ENCODE measurements around the gene PROM1. TPM values are rescaled to one million over a fixed set of nuclear protein-coding genes. Genes with fewer than 3 reads are reported as not detected.
A peak's percentile ranks its signal among the peaks of the same experiment; 100 is the strongest.

The PROM1 gene
- polyA plus RNA-seq, 1 donor, result 22.5 TPM

DNA sequence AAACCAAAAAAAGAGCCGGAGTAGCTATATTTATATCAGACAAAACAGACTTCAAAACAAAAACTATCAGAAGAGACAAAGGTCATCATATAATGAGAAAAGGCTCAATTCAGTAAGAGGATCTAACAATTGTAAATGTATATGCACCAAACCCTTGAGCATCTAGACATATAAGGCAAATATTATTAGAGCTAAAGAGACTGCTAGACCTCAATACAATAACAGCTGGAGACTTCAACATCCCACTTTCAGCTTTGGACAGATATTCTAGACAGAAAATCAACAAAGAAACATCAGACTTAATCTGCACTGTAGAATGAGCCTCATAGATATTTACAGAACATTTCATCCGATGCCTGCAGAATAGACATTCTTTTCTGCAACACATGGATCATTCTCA is 4.8 kb upstream of the PROM1 start:
- Histone ChIP-seq H3K27ac (ENCODE audit: low read length) (no peak overlapping the region), H3K36me3 (ENCODE audit: control insufficient read depth, insufficient read depth, low read length) (no peaks in the 10 kb centered on the region), H3K9me3 (ENCODE audit: control insufficient read depth, low read depth, low read length) (peaks cover 4% of the 10 kb centered on the region), H3K4me3 (ENCODE audit: low read length) (no peak overlapping the region), H3K27me3 (ENCODE audit: control insufficient read depth, insufficient read depth, low read length) (peaks cover 26% of the 10 kb centered on the region), H3K4me1 (ENCODE audit: control insufficient read depth, insufficient read depth, low read length) (no peaks in the 10 kb centered on the region)
- 94% methylated on average over 2 of the region's 2 CpGs for WGBS (ENCODE audit: insufficient coverage, low lambda C conversion rate)
- DNase-seq, result no peak

DNA sequence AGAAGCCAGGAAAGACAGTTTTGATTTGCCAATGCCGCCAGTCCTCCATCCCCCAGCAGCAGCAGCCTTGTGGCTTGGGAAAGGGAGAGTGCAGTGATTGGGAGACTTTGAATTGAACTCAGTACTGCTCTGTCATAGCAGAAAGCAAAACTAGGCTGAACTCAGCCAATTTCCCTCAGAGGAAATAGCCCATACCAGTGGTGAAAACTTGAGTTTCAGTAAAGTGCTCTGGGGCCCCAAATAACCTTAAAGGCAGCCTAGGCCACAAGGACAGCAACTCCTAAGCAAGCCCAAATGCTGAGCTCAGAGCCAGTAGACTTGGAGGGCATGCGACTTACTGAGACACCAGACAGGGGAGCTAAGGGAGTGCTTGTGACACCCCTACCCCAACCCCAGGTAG is 2.0 kb upstream of the PROM1 start:
- H3K27ac ChIP-seq (ENCODE audit: low read length), result no peak overlapping the region
- peaks cover 45% of the 10 kb centered on the region for H3K27me3 ChIP-seq (ENCODE audit: control insufficient read depth, insufficient read depth, low read length)
- H3K4me1 ChIP-seq (ENCODE audit: control insufficient read depth, insufficient read depth, low read length), result no peaks in the 10 kb centered on the region
- no peaks in the 10 kb centered on the region for H3K36me3 ChIP-seq (ENCODE audit: control insufficient read depth, insufficient read depth, low read length)
- peaks cover 5% of the 10 kb centered on the region for H3K9me3 ChIP-seq (ENCODE audit: control insufficient read depth, low read depth, low read length)
- no CpG with 5 or more reads among the region's 2 CpGs for WGBS (ENCODE audit: insufficient coverage, low lambda C conversion rate)
- H3K4me3 ChIP-seq (ENCODE audit: low read length), result no peak overlapping the region
- DNase-seq, result no peak

DNA sequence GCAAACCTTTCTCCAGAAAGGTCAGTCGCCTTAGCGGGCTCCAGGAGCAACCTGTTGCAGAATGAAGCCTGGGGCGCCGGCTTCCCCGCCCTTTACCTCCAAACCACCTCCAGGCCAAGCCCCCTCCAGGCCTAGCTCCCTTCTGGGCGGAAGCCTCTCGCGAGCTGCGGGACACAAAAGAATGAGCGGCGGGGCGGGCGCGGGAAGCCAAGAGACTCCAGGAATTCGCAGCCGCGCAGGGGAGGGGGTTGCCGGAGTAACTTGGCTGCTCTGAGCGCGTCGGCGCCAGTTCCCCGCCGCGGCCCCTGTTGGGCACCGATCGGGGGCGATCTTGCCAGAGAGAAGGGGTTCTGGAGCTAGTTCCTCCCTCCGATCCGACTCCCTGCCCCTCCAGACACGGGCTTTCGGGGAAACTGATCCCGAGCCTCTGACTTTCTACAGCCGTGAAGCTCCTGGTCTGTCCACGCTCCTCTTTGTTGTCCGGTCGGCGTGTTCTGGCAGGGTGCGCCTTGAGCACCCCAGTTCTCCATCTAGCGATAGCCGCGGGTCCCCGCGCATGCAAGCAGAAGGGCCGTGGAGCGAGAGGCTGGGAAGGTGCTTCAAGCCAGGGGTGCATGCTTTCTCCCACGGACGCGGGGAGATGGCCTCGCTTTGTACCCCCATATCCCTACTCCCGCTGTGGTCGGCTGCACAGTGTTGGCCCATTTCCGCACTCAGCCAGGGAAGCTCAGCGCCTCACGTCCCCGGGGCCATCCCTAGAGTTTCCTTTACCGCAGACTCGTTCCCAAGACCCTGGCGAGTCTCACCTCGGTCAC is 1.2 kb downstream of the PROM1 start:
- Histone ChIP-seq H3K36me3 (ENCODE audit: control insufficient read depth, insufficient read depth, low read length) (no peaks in the 10 kb centered on the region), H3K27me3 (ENCODE audit: control insufficient read depth, insufficient read depth, low read length) (peaks cover 49% of the 10 kb centered on the region), H3K27ac (ENCODE audit: low read length) (peak overlapping the region; percentile 21), H3K4me3 (ENCODE audit: low read length) (peak overlapping the region; percentile 55), H3K9me3 (ENCODE audit: control insufficient read depth, low read depth, low read length) (peaks cover 5% of the 10 kb centered on the region), H3K4me1 (ENCODE audit: control insufficient read depth, insufficient read depth, low read length) (no peaks in the 10 kb centered on the region)
- no CpG with 5 or more reads among the region's 60 CpGs for whole genome bisulfite sequencing (ENCODE audit: insufficient coverage, low lambda C conversion rate)
- DNase-seq, result peak in 1 of 2 donors; percentile 60

DNA sequence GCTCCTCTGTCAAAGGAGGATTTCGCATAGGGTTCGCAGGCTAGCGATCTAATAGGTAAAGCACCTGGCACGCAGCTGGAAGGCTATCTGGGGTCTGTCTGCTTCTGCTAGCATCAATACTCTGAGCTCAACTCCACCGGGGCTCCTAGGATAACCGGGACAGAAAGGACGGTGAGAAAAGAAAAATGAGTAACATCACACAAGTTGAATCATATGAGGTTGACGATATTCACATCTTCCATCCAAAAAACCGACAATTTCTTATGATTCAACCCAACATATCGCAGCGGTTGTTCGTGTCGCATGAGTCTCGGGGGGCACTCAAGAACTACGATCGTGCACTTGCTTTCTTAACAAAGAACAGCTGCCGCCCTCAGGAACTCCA is 1.8 kb downstream of the PROM1 start:
- WGBS (ENCODE audit: insufficient coverage, low lambda C conversion rate), result 17% methylated on average over 3 of the region's 17 CpGs
- peaks cover 5% of the 10 kb centered on the region for H3K9me3 ChIP-seq (ENCODE audit: control insufficient read depth, low read depth, low read length)
- H3K27ac ChIP-seq (ENCODE audit: low read length), result no peak overlapping the region
- H3K27me3 ChIP-seq (ENCODE audit: control insufficient read depth, insufficient read depth, low read length), result peaks cover 49% of the 10 kb centered on the region
- peak in 1 of 2 donors; percentile 19 for DNase-seq
- H3K36me3 ChIP-seq (ENCODE audit: control insufficient read depth, insufficient read depth, low read length), result no peaks in the 10 kb centered on the region
- H3K4me1 ChIP-seq (ENCODE audit: control insufficient read depth, insufficient read depth, low read length), result no peaks in the 10 kb centered on the region
- H3K4me3 ChIP-seq (ENCODE audit: low read length), result peak overlapping the region; percentile 55

DNA sequence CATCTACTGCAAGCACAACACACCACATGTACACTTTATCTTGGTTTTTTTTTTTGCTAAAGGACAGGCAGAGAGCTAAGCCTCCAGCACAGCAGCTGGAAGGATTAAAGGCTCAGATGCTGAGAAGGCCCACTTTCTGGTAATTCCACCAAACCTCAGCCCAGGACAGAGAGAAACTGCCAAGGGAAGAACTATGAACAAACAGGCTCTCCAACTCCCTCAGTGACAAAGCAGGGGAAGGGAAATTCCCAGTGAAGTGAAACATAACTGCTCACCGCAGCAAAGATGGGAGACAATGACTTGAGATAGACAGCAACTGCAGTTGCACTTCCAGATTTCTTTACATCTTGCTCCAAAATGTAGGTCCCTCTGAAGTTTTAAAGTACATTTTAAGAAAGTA is 4.8 kb downstream of the PROM1 start:
- no peaks in the 10 kb centered on the region for H3K4me1 ChIP-seq (ENCODE audit: control insufficient read depth, insufficient read depth, low read length)
- peaks cover 5% of the 10 kb centered on the region for H3K9me3 ChIP-seq (ENCODE audit: control insufficient read depth, low read depth, low read length)
- H3K27ac ChIP-seq (ENCODE audit: low read length), result no peak overlapping the region
- peaks cover 28% of the 10 kb centered on the region for H3K27me3 ChIP-seq (ENCODE audit: control insufficient read depth, insufficient read depth, low read length)
- peaks cover 5% of the 10 kb centered on the region for H3K36me3 ChIP-seq (ENCODE audit: control insufficient read depth, insufficient read depth, low read length)
- H3K4me3 ChIP-seq (ENCODE audit: low read length), result no peak overlapping the region
- no CpG with 5 or more reads among the region's 1 CpG for WGBS (ENCODE audit: insufficient coverage, low lambda C conversion rate)
- no peak for DNase-seq

DNA sequence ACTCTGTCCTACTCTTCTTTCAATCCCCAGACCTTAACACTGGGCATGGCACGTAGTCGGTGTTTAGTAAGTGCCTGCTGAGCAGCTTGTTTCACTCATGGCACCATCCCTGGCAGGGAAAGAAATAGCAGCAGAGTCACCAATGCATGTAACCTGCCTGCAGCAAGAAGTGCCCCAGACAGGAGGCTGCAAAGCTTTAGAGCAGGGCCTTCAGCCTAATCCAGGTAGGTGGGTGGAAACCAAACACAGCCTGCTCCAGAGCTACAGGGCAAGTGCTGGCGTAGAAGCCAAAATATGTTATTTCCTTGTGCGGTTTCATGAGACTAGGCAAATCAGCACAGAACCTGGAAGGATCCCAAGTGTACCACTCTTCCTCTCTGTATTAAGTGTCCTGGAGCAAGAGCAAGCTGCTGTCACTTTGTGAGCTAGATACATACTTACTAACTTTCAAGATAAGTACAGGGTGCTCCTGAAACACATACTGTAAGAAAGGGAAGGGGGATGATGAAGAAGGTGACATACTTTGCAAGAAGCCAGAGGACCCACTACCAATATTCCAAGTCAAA is 5.5 kb downstream of the PROM1 start:
- no CpG with 5 or more reads among the region's 4 CpGs for WGBS (ENCODE audit: insufficient coverage, low lambda C conversion rate)
- Histone ChIP-seq H3K36me3 (ENCODE audit: control insufficient read depth, insufficient read depth, low read length) (peaks cover 5% of the 10 kb centered on the region), H3K4me1 (ENCODE audit: control insufficient read depth, insufficient read depth, low read length) (no peaks in the 10 kb centered on the region), H3K27ac (ENCODE audit: low read length) (no peak overlapping the region), H3K27me3 (ENCODE audit: control insufficient read depth, insufficient read depth, low read length) (peaks cover 20% of the 10 kb centered on the region), H3K9me3 (ENCODE audit: control insufficient read depth, low read depth, low read length) (peaks cover under 1% of the 10 kb centered on the region), H3K4me3 (ENCODE audit: low read length) (no peak overlapping the region)
- DNase-seq, result no peak

DNA sequence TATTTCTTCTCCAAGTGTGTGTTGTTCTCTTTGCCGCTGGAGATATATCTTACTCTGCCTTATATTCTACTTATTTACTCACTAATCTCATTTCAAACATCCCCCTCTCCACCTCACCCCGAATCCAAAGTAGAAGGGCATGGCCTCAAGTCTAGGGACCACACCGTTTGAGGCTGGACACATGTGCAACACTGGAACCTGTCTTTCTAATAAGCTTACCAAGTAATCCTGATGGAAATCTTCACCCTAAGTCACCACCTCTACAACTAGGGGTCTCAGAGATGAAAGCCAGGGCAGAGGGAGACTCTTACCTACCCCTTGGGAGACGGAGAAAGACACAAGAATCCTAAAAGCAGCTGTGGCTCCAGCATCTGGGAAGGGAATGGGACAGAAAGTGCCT is 6.0 kb downstream of the PROM1 start:
- no peaks in the 10 kb centered on the region for H3K4me1 ChIP-seq (ENCODE audit: control insufficient read depth, insufficient read depth, low read length)
- no peak overlapping the region for H3K27ac ChIP-seq (ENCODE audit: low read length)
- no peaks in the 10 kb centered on the region for H3K9me3 ChIP-seq (ENCODE audit: control insufficient read depth, low read depth, low read length)
- peaks cover 5% of the 10 kb centered on the region for H3K36me3 ChIP-seq (ENCODE audit: control insufficient read depth, insufficient read depth, low read length)
- DNase-seq, result no peak
- 100% methylated on average over 1 of the region's 4 CpGs for WGBS (ENCODE audit: insufficient coverage, low lambda C conversion rate)
- peaks cover 15% of the 10 kb centered on the region for H3K27me3 ChIP-seq (ENCODE audit: control insufficient read depth, insufficient read depth, low read length)
- no peak overlapping the region for H3K4me3 ChIP-seq (ENCODE audit: low read length)

DNA sequence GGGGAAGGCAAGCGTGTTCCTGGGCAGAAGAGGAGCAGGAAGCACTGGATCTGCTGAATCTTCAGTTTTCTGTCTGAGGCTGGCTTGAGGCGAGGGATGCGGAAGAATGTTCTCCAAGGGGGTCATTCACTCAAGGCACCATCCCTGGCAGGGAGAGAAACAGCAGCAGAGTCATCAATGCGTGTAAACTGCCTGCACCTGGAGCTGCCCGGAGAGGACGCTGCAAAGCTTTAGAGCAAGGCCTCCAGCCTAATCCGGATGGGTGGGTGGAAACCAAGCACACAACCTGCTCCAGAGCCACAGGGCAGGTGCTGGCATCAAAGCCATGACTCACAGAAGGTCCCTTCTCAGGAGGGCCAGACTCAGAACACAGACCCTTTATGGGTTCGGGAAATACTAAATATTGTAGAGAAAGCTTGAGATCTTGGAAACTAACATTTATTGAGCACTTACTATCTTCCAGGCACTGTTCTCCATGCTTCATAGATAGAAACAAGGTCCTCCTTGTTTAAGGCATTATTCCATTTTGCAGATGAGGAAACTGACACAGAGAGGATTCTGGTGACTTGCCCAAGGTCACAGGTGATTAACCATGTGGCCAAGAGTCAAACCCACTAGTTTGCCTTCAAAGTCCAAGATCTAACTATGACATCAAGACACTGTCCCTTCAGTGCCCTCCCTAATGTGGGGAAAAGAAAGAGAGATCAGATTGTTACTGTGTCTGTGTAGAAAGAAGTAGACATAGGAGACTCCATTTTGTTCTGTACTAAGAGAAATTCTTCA is 7.7 kb downstream of the PROM1 start:
- no peaks in the 10 kb centered on the region for H3K4me1 ChIP-seq (ENCODE audit: control insufficient read depth, insufficient read depth, low read length)
- H3K4me3 ChIP-seq (ENCODE audit: low read length), result no peak overlapping the region
- WGBS (ENCODE audit: insufficient coverage, low lambda C conversion rate), result no CpG with 5 or more reads among the region's 8 CpGs
- DNase-seq, result no peak
- H3K27me3 ChIP-seq (ENCODE audit: control insufficient read depth, insufficient read depth, low read length), result peaks cover 5% of the 10 kb centered on the region
- peaks cover 5% of the 10 kb centered on the region for H3K36me3 ChIP-seq (ENCODE audit: control insufficient read depth, insufficient read depth, low read length)
- H3K9me3 ChIP-seq (ENCODE audit: control insufficient read depth, low read depth, low read length), result no peaks in the 10 kb centered on the region
- H3K27ac ChIP-seq (ENCODE audit: low read length), result no peak overlapping the region

DNA sequence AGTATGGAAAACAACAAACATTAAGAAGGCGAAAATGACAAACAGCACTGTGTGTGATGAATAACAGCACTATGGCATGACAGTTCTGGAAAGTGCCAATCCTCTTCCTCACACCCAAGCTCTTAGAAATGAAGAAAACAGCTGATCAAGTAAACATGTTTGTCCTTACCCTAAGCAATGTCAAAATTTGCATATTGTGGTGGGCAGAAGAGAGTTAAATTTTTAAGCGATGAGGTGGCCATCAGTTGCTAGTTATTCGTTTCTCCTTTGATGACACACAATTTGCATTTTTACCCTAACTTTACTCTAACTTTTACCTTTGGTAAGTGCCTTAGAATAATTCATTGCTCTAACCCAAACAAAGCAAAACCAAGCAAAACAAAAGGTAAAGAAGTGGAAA is 8.8 kb downstream of the PROM1 start:
- Histone ChIP-seq H3K9me3 (ENCODE audit: control insufficient read depth, low read depth, low read length) (no peaks in the 10 kb centered on the region), H3K27me3 (ENCODE audit: control insufficient read depth, insufficient read depth, low read length) (no peaks in the 10 kb centered on the region), H3K27ac (ENCODE audit: low read length) (no peak overlapping the region), H3K4me3 (ENCODE audit: low read length) (no peak overlapping the region), H3K4me1 (ENCODE audit: control insufficient read depth, insufficient read depth, low read length) (no peaks in the 10 kb centered on the region), H3K36me3 (ENCODE audit: control insufficient read depth, insufficient read depth, low read length) (peaks cover 5% of the 10 kb centered on the region)
- no CpG with 5 or more reads among the region's 3 CpGs for WGBS (ENCODE audit: insufficient coverage, low lambda C conversion rate)
- no peak for DNase-seq

DNA sequence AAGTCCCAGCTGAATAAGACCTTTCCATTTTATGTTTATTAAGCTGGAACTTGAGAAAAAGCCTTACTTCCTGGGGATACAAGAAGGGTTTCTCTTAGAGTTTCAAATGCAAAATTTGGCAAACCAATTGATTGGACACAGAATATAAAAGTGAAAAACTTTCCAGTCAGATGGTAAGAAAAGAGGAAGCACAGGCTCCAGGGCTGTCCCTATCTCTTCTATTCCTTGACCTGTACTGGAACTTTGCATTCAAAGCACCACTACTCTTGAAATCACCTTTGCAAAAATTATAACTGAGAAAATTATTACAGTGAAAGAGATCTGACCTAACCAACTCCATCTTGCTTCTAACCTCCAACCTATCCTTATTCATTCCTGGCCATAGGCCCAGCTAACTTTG is 11.7 kb downstream of the PROM1 start:
- Histone ChIP-seq H3K36me3 (ENCODE audit: control insufficient read depth, insufficient read depth, low read length) (peaks cover 5% of the 10 kb centered on the region), H3K27ac (ENCODE audit: low read length) (no peak overlapping the region), H3K27me3 (ENCODE audit: control insufficient read depth, insufficient read depth, low read length) (no peaks in the 10 kb centered on the region), H3K4me1 (ENCODE audit: control insufficient read depth, insufficient read depth, low read length) (no peaks in the 10 kb centered on the region), H3K9me3 (ENCODE audit: control insufficient read depth, low read depth, low read length) (no peaks in the 10 kb centered on the region), H3K4me3 (ENCODE audit: low read length) (no peak overlapping the region)
- no peak for DNase-seq
